Mesothelial cell of epicardium (in vitro differentiated cells): Measurements from ENCODE around the gene HIVEP3. TPM values are rescaled to one million over a fixed set of nuclear protein-coding genes. Genes with fewer than 3 reads are reported as not detected.
A peak's percentile ranks its signal among the peaks of the same experiment; 100 is the strongest.

Source experiments
- DNase-seq, 2 experiments: peaks; one replicate each; pipeline ENCODE4 v3.0.0; 2021; ENCODE audit warnings: low spot score in 2 of 2; ENCODE audit not compliant: unreplicated experiment in 2 of 2
- H3K27ac Mint-ChIP-seq: 2 replicates; pipeline ENCODE4 v1.8.0; 2021; ENCODE audit warnings: mixed read lengths
- H3K27me3 Mint-ChIP-seq: 2 replicates; pipeline ENCODE4 v1.8.0; 2021; ENCODE audit warnings: low read depth, mixed read lengths
- H3K36me3 Mint-ChIP-seq: 2 replicates; pipeline ENCODE4 v1.8.0; 2021; ENCODE audit warnings: mixed read lengths
- H3K4me1 Mint-ChIP-seq: 2 replicates; pipeline ENCODE4 v1.8.0; 2021; ENCODE audit warnings: mixed read lengths
- H3K4me3 Mint-ChIP-seq: 2 replicates; pipeline ENCODE4 v1.8.0; 2021; ENCODE audit warnings: mild to moderate bottlenecking, moderate library complexity, mixed read lengths
- H3K9me3 Mint-ChIP-seq: 2 replicates; pipeline ENCODE4 v1.8.0; 2021; ENCODE audit warnings: mixed read lengths
- CTCF ChIP-seq: fragments of 200-600 bp; sonication (generic); IDR thresholded peaks from one replicate; pipeline ENCODE4 v1.5.0; 2021; ENCODE audit warnings: antibody characterized with exemption; ENCODE audit not compliant: unreplicated experiment
- total RNA-seq: library from RNA; stranded (reverse); gene quantifications from 3 replicates; pipeline ENCODE4 v1.2.1, GENCODE V29; 2021

HIVEP3 gene
- total RNA-seq, 1 donor from 2014 or later: 8.9 TPM

GRCh38 chr1:41673378-41673777 lies 245.3 kb downstream of the HIVEP3 start:
- no peak overlapping the region for H3K4me3 Mint-ChIP-seq
- TF ChIP-seq CTCF: no peak
- no peaks in the 10 kb centered on the region for H3K9me3 Mint-ChIP-seq
- no peak for DNase-seq
- H3K27me3 Mint-ChIP-seq: no peaks in the 10 kb centered on the region
- peaks cover 34% of the 10 kb centered on the region for H3K4me1 Mint-ChIP-seq
- peak overlapping the region; percentile 97 for H3K27ac Mint-ChIP-seq
- no peaks in the 10 kb centered on the region for H3K36me3 Mint-ChIP-seq

GRCh38 chr1:41672641-41673361 lies 245.9 kb downstream of the HIVEP3 start:
- Mint-ChIP-seq H3K27ac (peak overlapping the region; percentile 97), H3K27me3 (no peaks in the 10 kb centered on the region), H3K9me3 (no peaks in the 10 kb centered on the region), H3K4me1 (peaks cover 31% of the 10 kb centered on the region), H3K36me3 (no peaks in the 10 kb centered on the region), H3K4me3 (no peak overlapping the region)
- TF ChIP-seq CTCF: no peak
- no peak for DNase-seq

DNA sequence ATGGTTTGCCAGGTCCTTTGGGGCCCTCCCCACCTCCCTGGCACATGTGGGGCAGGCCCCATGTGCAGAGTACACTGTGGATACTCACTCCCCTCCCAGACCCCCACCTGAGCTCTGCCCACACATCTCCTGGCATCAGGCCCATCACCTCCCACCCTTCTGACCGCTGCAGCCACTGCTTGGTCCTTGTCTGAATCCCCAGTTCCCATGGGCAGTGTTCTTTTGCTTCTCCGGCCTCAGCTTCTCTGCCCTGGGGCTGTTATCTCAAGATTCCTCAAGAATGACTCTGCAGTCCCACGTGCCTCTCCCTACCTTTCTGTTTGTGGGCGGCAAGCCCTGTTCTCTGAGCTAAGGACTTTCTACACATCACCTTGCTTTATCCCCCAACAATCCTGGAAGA lies 246.5 kb downstream of the HIVEP3 start:
- H3K36me3 Mint-ChIP-seq: no peaks in the 10 kb centered on the region
- peaks cover 33% of the 10 kb centered on the region for H3K4me1 Mint-ChIP-seq
- H3K9me3 Mint-ChIP-seq: no peaks in the 10 kb centered on the region
- H3K27ac Mint-ChIP-seq: peak overlapping the region; percentile 97
- TF ChIP-seq CTCF: no peak
- H3K27me3 Mint-ChIP-seq: no peaks in the 10 kb centered on the region
- peak in 1 of 2 experiments; percentile 51 for DNase-seq
- no peak overlapping the region for H3K4me3 Mint-ChIP-seq

- TF ChIP-seq CTCF: no peak
Measured at GRCh38 chr1:41671116-41671755, 247.5 kb downstream of the HIVEP3 start.

DNA sequence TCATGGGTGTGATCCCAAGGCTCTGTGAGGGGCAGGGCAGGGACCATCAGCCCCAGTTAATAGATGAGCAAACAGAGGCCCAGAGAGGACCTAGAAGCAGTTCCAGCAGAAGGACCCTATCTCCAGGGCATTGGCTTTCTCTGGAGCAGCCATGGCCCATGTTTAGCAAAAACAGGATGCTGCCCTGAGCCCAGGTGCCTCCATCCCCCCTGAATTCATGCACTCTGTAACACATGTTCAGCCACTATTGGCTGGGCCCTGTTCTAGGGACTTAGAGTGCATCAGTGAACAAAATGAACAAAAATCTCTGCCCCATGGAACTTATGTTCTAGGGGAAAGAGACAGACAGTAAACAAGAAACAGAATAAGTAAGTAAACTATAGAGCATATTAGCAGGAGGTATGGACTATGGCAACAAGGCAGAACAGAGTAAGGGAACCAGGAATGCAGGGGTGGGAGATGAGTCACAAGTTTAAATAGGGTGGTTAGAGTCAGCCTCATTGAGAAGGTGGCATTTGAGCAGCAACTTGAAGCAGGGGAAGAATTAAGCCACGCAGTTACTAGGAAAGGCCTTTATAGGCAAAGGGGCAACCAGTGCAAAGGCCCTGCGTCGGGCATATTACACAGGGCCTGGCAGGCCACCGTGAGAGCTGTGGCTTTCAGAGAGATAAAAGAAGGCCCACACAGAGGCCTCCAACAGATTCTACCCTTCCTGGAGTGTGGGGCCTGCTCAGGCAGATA lies 248.3 kb downstream of the HIVEP3 start:
- no peaks in the 10 kb centered on the region for H3K9me3 Mint-ChIP-seq
- no peak for DNase-seq
- H3K4me3 Mint-ChIP-seq: no peak overlapping the region

More at GRCh38 chr1:41671116-41671755, 247.5 kb downstream of the HIVEP3 start:
- no peaks in the 10 kb centered on the region for H3K36me3 Mint-ChIP-seq
- DNase-seq: no peak
- no peaks in the 10 kb centered on the region for H3K27me3 Mint-ChIP-seq
- no peak overlapping the region for H3K4me3 Mint-ChIP-seq
- H3K27ac Mint-ChIP-seq: peak overlapping the region; percentile 97
- no peaks in the 10 kb centered on the region for H3K9me3 Mint-ChIP-seq
- peaks cover 41% of the 10 kb centered on the region for H3K4me1 Mint-ChIP-seq

More for the DNA sequence above, 248.3 kb downstream of the HIVEP3 start:
- Mint-ChIP-seq H3K4me1 (peaks cover 43% of the 10 kb centered on the region), H3K27me3 (no peaks in the 10 kb centered on the region), H3K27ac (no peak overlapping the region), H3K36me3 (no peaks in the 10 kb centered on the region)
- no peak for TF ChIP-seq CTCF
